Measurements from ENCODE around the gene RPL27.

RPL27 gene

GRCh38 chr17:42980274-42980765, 17.9 kb upstream of the RPL27 start, which contains the start of gene RUNDC1:
TSS of gene RUNDC1 (plus strand) at chr17:42980565. CDS start at chr17:42980577, 12 bp downstream.
- peak within 1 kb of the TSS; percentile 98 for H3K4me3 Mint-ChIP-seq
- H3K27ac Mint-ChIP-seq, result peak within 1 kb of the TSS; percentile 98
- DNase-seq, result peak; percentile 97
- peaks cover 39% of the 10 kb centered on the region for H3K4me1 Mint-ChIP-seq
- TF ChIP-seq CTCF (IDR thresholded peaks at IDR 0.05), result no peak
- H3K27me3 Mint-ChIP-seq (ENCODE audit: low read depth, poor library complexity), result no peaks in the 10 kb centered on the region
- no peaks in the 10 kb centered on the region for H3K9me3 Mint-ChIP-seq
- H3K36me3 Mint-ChIP-seq (ENCODE audit: low read depth), result peaks cover 8% of the 10 kb centered on the region

- H3K27me3 Mint-ChIP-seq (ENCODE audit: low read depth, poor library complexity), result no peaks in the 10 kb centered on the region
Observed at GRCh38 chr17:42980766-42981397, 17.3 kb upstream of the RPL27 start.

GRCh38 chr17:42982266-42982665, 16.0 kb upstream of the RPL27 start:
- H3K4me3 Mint-ChIP-seq, result peak overlapping the region; percentile 98
- H3K36me3 Mint-ChIP-seq (ENCODE audit: low read depth), result peaks cover 20% of the 10 kb centered on the region
- H3K27ac Mint-ChIP-seq, result peak overlapping the region; percentile 54
- H3K9me3 Mint-ChIP-seq, result no peaks in the 10 kb centered on the region
- DNase-seq, result no peak
- no peak for TF ChIP-seq CTCF (IDR thresholded peaks at IDR 0.05)
- peaks cover 35% of the 10 kb centered on the region for H3K4me1 Mint-ChIP-seq
- H3K27me3 Mint-ChIP-seq (ENCODE audit: low read depth, poor library complexity), result no peaks in the 10 kb centered on the region

More at GRCh38 chr17:42980766-42981397, 17.3 kb upstream of the RPL27 start:
- peak; percentile 57 for DNase-seq
- Mint-ChIP-seq H3K36me3 (ENCODE audit: low read depth) (peaks cover 14% of the 10 kb centered on the region), H3K9me3 (no peaks in the 10 kb centered on the region), H3K27ac (peak overlapping the region; percentile 98), H3K4me1 (peaks cover 35% of the 10 kb centered on the region), H3K4me3 (peak overlapping the region; percentile 98)
- no peak for TF ChIP-seq CTCF (IDR thresholded peaks at IDR 0.05)

- Mint-ChIP-seq H3K27me3 (ENCODE audit: low read depth, poor library complexity) (no peaks in the 10 kb centered on the region), H3K27ac (no peak overlapping the region), H3K4me3 (no peak overlapping the region), H3K4me1 (peaks cover 21% of the 10 kb centered on the region), H3K9me3 (no peaks in the 10 kb centered on the region), H3K36me3 (ENCODE audit: low read depth) (peaks cover 50% of the 10 kb centered on the region)
- DNase-seq, result no peak
- no peak for TF ChIP-seq CTCF (IDR thresholded peaks at IDR 0.05)
Observed at GRCh38 chr17:42985225-42985624, 13.0 kb upstream of the RPL27 start.

- peaks cover 73% of the 10 kb centered on the region for H3K36me3 Mint-ChIP-seq (ENCODE audit: low read depth)
- no peaks in the 10 kb centered on the region for H3K27me3 Mint-ChIP-seq (ENCODE audit: low read depth, poor library complexity)
- H3K9me3 Mint-ChIP-seq, result no peaks in the 10 kb centered on the region
- peak overlapping the region; percentile 69 for H3K27ac Mint-ChIP-seq
- H3K4me3 Mint-ChIP-seq, result no peak overlapping the region
- no peak for TF ChIP-seq CTCF (IDR thresholded peaks at IDR 0.05)
- H3K4me1 Mint-ChIP-seq, result no peaks in the 10 kb centered on the region
- DNase-seq, result no peak
Observed at GRCh38 chr17:42989141-42989540, 9.1 kb upstream of the RPL27 start.
